SU-DHL-6 (cell line): ENCODE results near the gene SCGB3A1.

Experiments
- H2AFZ ChIP-seq: fragments of 200-600 bp; sonication (generic); 2 replicates; pipeline ENCODE4 v1.6.1; 2014; ENCODE audit warnings: low read depth, mild to moderate bottlenecking, moderate library complexity, mixed read lengths, antibody characterized with exemption, low read length; ENCODE audit not compliant: severe bottlenecking
- H3F3A ChIP-seq: fragments of 200-600 bp; shearing (Covaris generic); 2 replicates; pipeline ENCODE4 v1.6.0; 2016; ENCODE audit warnings: antibody characterized with exemption, mild to moderate bottlenecking; ENCODE audit not compliant: insufficient read depth
- H3K27ac ChIP-seq: fragments of 200-600 bp; sonication (generic); 2 replicates; pipeline ENCODE4 v1.5.1; 2016; ENCODE audit warnings: low read depth, mild to moderate bottlenecking, low read length, moderate library complexity, mixed read lengths
- H3K27me3 ChIP-seq: fragments of 200-600 bp; sonication (generic), shearing (Covaris generic); 2 replicates; pipeline ENCODE4 v1.6.0; 2014; ENCODE audit warnings: mild to moderate bottlenecking, low read length
- H3K36me3 ChIP-seq: fragments of 200-600 bp; sonication (generic); 2 replicates; pipeline ENCODE4 v1.6.1; 2014; ENCODE audit warnings: mild to moderate bottlenecking, low read length, mixed read lengths
- H3K4me2 ChIP-seq: fragments of 300-600, 200-600 bp; shearing (Covaris generic), sonication (generic); 2 replicates; pipeline ENCODE4 v1.6.0; 2014; ENCODE audit warnings: low read length, low read depth, mild to moderate bottlenecking; ENCODE audit not compliant: poor library complexity, severe bottlenecking
- H3K4me3 ChIP-seq: fragments of 200-600 bp; sonication (generic); 2 replicates; pipeline ENCODE4 v1.5.1; 2014; ENCODE audit warnings: antibody characterized with exemption, low read length, mild to moderate bottlenecking, mixed read lengths; ENCODE audit not compliant: insufficient read depth, poor library complexity, severe bottlenecking
- H3K79me2 ChIP-seq: fragments of 200-600 bp; sonication (generic); 2 replicates; pipeline ENCODE4 v1.6.1; 2014; ENCODE audit warnings: mild to moderate bottlenecking, low read length, moderate library complexity; ENCODE audit not compliant: insufficient read depth
- H3K9ac ChIP-seq: fragments of 200-600 bp; sonication (generic); 2 replicates; pipeline ENCODE4 v1.7.0; 2014; ENCODE audit warnings: mild to moderate bottlenecking, low read length
- H3K9me2 ChIP-seq: fragments of 200-600 bp; sonication (generic); replicated peaks from 2 replicates; pipeline ENCODE4 v1.6.1; 2014; ENCODE audit warnings: low read length; ENCODE audit not compliant: insufficient read depth
- H3K9me3 ChIP-seq: fragments of 200-600 bp; sonication (generic); 2 replicates; pipeline ENCODE4 v1.6.1; 2014; ENCODE audit warnings: low read length, mixed read lengths; ENCODE audit not compliant: insufficient read depth
- H4K20me1 ChIP-seq: fragments of 200-600 bp; sonication (generic); 2 replicates; pipeline ENCODE4 v1.6.1; 2014; ENCODE audit warnings: low read depth, mild to moderate bottlenecking, antibody characterized with exemption, low read length, moderate library complexity, mixed read lengths
- EZH2phosphoT487 ChIP-seq: fragments of 200-600 bp; sonication (generic), shearing (Covaris generic); conservative IDR thresholded peaks from 2 replicates; pipeline ENCODE4 v1.6.1; 2018; ENCODE audit warnings: mild to moderate bottlenecking, antibody characterized with exemption, low read length, moderate library complexity, mixed read lengths
- TF ChIP-seq, protein P1 (sequence below): fragments of 200-600 bp; sonication (generic); IDR thresholded peaks from one replicate; pipeline ENCODE4 v1.5.1; 2017; ENCODE audit warnings: antibody characterized with exemption, mild to moderate bottlenecking, low read length, moderate library complexity; ENCODE audit not compliant: insufficient read depth, poor library complexity, severe bottlenecking

Gene SCGB3A1

DNA sequence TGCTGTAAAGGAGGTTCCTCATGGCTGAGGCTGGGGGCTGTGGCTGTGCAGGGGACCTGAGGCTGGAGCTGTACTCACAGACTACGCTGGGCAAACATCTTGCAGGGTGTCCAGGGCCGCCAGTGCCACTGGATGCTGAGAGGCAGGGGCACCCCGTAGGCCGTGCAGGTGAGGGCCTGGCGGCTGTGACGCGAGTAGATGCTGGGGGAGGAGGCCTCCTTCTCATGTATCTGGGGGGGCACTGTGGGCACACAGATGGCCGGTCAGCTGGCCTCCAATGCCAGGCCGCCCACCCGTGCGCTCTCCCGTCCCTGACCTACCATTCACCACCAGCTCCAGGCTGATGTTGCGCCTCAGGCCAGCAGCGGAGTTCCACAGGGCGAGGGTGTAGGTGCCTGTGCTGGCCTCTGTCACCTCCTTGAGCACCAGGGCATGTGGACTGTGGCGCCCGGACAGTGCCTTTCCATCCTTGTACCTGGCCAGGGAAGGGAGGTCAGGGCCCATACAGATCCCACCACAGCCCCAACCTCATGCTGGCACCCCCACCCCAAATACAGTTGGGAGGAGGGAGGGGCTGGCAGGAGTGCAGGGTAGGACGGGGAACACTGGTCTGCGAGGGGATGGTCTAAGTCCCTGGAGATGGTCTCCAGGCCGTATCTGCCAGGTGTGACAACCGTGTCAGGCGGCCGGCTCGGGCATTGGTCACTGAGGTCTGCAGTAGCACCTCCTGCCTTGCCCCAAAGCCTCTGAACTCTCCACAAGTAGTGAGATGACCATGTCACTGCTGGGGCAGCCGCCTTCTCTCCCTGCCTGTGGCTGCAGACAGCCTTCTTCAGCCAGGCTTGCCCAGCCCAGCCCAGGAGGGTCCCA is 34.7 kb upstream of the SCGB3A1 start:
- no peaks in the 10 kb centered on the region for H3K9me2 ChIP-seq
- no peaks in the 10 kb centered on the region for H4K20me1 ChIP-seq
- no peak overlapping the region for H3K9ac ChIP-seq
- H3K27me3 ChIP-seq = no peaks in the 10 kb centered on the region
- TF ChIP-seq EZH2phosphoT487 = no peak
- TF ChIP-seq, protein P1, sequence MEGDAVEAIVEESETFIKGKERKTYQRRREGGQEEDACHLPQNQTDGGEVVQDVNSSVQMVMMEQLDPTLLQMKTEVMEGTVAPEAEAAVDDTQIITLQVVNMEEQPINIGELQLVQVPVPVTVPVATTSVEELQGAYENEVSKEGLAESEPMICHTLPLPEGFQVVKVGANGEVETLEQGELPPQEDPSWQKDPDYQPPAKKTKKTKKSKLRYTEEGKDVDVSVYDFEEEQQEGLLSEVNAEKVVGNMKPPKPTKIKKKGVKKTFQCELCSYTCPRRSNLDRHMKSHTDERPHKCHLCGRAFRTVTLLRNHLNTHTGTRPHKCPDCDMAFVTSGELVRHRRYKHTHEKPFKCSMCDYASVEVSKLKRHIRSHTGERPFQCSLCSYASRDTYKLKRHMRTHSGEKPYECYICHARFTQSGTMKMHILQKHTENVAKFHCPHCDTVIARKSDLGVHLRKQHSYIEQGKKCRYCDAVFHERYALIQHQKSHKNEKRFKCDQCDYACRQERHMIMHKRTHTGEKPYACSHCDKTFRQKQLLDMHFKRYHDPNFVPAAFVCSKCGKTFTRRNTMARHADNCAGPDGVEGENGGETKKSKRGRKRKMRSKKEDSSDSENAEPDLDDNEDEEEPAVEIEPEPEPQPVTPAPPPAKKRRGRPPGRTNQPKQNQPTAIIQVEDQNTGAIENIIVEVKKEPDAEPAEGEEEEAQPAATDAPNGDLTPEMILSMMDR = no peak
- no peaks in the 10 kb centered on the region for H3F3A ChIP-seq
- no peaks in the 10 kb centered on the region for H3K36me3 ChIP-seq
- H3K27ac ChIP-seq = no peak overlapping the region
- no peak overlapping the region for H3K4me3 ChIP-seq
- no peak overlapping the region for H2AFZ ChIP-seq
- no peaks in the 10 kb centered on the region for H3K79me2 ChIP-seq
- H3K4me2 ChIP-seq = no peak overlapping the region
- H3K9me3 ChIP-seq = no peaks in the 10 kb centered on the region

DNA sequence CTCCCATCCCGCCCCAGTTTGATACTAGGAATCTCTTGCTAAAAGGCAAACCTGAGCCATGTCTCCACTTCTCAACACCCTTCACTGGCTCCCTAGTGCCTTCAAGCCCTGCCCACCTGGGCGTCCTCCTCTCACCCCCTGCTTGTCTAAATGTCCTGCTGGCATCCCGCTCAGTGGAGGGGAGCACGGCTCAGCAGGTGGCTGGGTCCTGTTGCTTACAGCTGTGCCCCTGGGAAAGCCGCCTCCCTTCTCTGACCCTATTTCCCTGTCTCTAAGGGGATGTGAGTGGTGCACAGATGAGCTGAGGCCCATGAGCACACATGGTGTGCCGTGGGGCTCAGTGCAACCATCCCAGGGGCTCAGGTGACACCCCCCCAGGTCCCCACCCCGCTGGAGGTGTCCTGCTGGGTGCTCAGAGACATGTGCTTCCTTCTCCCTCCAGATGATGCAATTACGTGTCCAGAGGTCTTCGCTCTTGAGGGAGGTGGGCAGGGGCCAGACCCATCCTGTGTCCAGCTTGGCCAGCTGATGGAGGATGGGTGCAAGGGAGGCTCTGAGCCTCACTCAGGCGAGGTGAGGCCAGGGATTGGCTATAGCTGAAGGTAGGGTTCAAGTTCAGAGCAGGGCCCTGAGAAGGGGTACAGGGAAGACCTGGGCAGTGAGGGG is 34.0 kb upstream of the SCGB3A1 start:
- H3K9ac ChIP-seq = no peak overlapping the region
- no peaks in the 10 kb centered on the region for H4K20me1 ChIP-seq
- no peak overlapping the region for H3K4me2 ChIP-seq
- no peak overlapping the region for H2AFZ ChIP-seq
- no peaks in the 10 kb centered on the region for H3K27me3 ChIP-seq
- H3K9me3 ChIP-seq = no peaks in the 10 kb centered on the region
- no peaks in the 10 kb centered on the region for H3K79me2 ChIP-seq
- H3K4me3 ChIP-seq = no peak overlapping the region
- H3K36me3 ChIP-seq = no peaks in the 10 kb centered on the region
- no peak overlapping the region for H3K27ac ChIP-seq
- no peak for TF ChIP-seq EZH2phosphoT487
- TF ChIP-seq, protein P1 = no peak
- H3F3A ChIP-seq = no peaks in the 10 kb centered on the region
- H3K9me2 ChIP-seq = no peaks in the 10 kb centered on the region

DNA sequence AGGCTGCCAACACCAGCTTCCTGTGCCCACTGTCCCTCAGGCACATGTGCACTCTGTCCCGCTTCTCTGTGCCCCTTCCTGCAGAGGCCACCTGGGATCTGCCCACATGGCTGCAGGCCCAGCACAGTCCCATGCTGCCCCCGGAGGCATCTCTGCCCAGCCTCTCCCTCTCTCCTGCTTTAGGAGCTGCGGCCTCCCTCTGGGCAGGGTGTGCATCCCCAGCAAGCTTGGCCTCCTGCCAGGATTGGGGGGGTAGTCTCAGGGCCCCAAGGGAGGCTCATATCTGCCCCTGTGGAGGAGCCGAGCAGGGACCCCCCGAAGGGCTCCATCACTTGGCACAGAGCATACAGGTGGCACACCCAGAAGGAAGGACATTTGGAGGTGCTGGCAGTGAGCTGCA is 33.3 kb upstream of the SCGB3A1 start:
- H3K9me3 ChIP-seq = no peaks in the 10 kb centered on the region
- no peaks in the 10 kb centered on the region for H3K79me2 ChIP-seq
- no peak overlapping the region for H3K4me2 ChIP-seq
- H3K4me3 ChIP-seq = no peak overlapping the region
- no peak overlapping the region for H3K27ac ChIP-seq
- no peaks in the 10 kb centered on the region for H3K9me2 ChIP-seq
- H3F3A ChIP-seq = no peaks in the 10 kb centered on the region
- TF ChIP-seq, protein P1 = no peak
- no peak for TF ChIP-seq EZH2phosphoT487
- no peak overlapping the region for H3K9ac ChIP-seq
- H3K27me3 ChIP-seq = no peaks in the 10 kb centered on the region
- no peak overlapping the region for H2AFZ ChIP-seq
- H4K20me1 ChIP-seq = no peaks in the 10 kb centered on the region
- no peaks in the 10 kb centered on the region for H3K36me3 ChIP-seq
